GM18868 (cell line): ENCODE measurements around the gene CCBE1.
"Not testable (repeated sequence)": the region's sequence is repeated elsewhere in the genome, so short reads cannot be mapped to it uniquely, and the experiment has no call there.

ENCODE experiments used
- ATAC-seq: cut with Tn5 transposase; IDR thresholded peaks from one replicate; pipeline ENCODE4 v1.9.1; 2021; ENCODE audit warnings: mild to moderate bottlenecking, moderate library complexity; ENCODE audit not compliant: unreplicated experiment

CCBE1 gene

GRCh38 chr18:59550174-59550516 lies 147.1 kb downstream of the CCBE1 start:
- ATAC-seq: no peak

- ATAC-seq: no peak
Measured at GRCh38 chr18:59549503-59550173, 147.6 kb downstream of the CCBE1 start.

GRCh38 chr18:59547581-59548182 lies 149.5 kb downstream of the CCBE1 start:
- ATAC-seq: peak; percentile 41

- ATAC-seq: peak; percentile 81
Measured at GRCh38 chr18:59546188-59546587, 151.0 kb downstream of the CCBE1 start.

- no peak for ATAC-seq
Measured at GRCh38 chr18:59540780-59541179, 156.4 kb downstream of the CCBE1 start.

- ATAC-seq: no peak
Measured at GRCh38 chr18:59540346-59540745, 156.9 kb downstream of the CCBE1 start.

GRCh38 chr18:59539108-59539507 lies 158.1 kb downstream of the CCBE1 start:
- ATAC-seq: no peak

GRCh38 chr18:59537579-59537978 lies 159.6 kb downstream of the CCBE1 start:
- no peak for ATAC-seq

- no peak for ATAC-seq
Measured at GRCh38 chr18:59536166-59536565, 161.1 kb downstream of the CCBE1 start.

- no peak for ATAC-seq
Measured at GRCh38 chr18:59535055-59535454, 162.2 kb downstream of the CCBE1 start.

GRCh38 chr18:59528866-59529265 lies 168.4 kb downstream of the CCBE1 start:
- ATAC-seq: no peak

GRCh38 chr18:59520562-59521355 lies 176.5 kb downstream of the CCBE1 start:
- ATAC-seq: no peak

- ATAC-seq: no peak
Measured at GRCh38 chr18:59518705-59519104, 178.5 kb downstream of the CCBE1 start.

GRCh38 chr18:59517446-59518165 lies 179.6 kb downstream of the CCBE1 start:
- no peak for ATAC-seq

- no peak for ATAC-seq
Measured at GRCh38 chr18:59516356-59517155, 180.7 kb downstream of the CCBE1 start.

- not testable (repeated sequence) for ATAC-seq
Measured at GRCh38 chr18:59515956-59516355, 181.3 kb downstream of the CCBE1 start.

GRCh38 chr18:59515147-59515546 lies 182.1 kb downstream of the CCBE1 start:
- ATAC-seq: no peak

- no peak for ATAC-seq
Measured at GRCh38 chr18:59514203-59514602, 183.0 kb downstream of the CCBE1 start.

GRCh38 chr18:59512025-59512755 lies 185.0 kb downstream of the CCBE1 start:
- ATAC-seq: no peak
